GM18868 (cell line): ENCODE results near the gene CD244.
"Not testable (repeated sequence)": the region's sequence is repeated elsewhere in the genome, so short reads cannot be mapped to it uniquely, and the experiment has no call there.

Source experiments
- ATAC-seq: cut with Tn5 transposase; IDR thresholded peaks from one replicate; pipeline ENCODE4 v1.9.1; 2021; ENCODE audit warnings: mild to moderate bottlenecking, moderate library complexity; ENCODE audit not compliant: unreplicated experiment

Gene CD244

GRCh38 chr1:160879056-160879455 lies 16.4 kb upstream of the CD244 start:
- ATAC-seq: no peak

GRCh38 chr1:160877221-160877620 lies 14.5 kb upstream of the CD244 start:
- no peak for ATAC-seq

- no peak for ATAC-seq
These were observed 13.6 kb upstream of the CD244 start for GRCh38 chr1:160876311-160876710.

- not testable (repeated sequence) for ATAC-seq
These were observed 12.9 kb upstream of the CD244 start for GRCh38 chr1:160875591-160875990.

- peak; percentile 70 for ATAC-seq
These were observed 12.2 kb upstream of the CD244 start for GRCh38 chr1:160874935-160875334.

- ATAC-seq: no peak
These were observed 5.5 kb upstream of the CD244 start for GRCh38 chr1:160868141-160868540.

- not testable (repeated sequence) for ATAC-seq
These were observed 5.0 kb upstream of the CD244 start for GRCh38 chr1:160867651-160868050.

- no peak for ATAC-seq
These were observed 4.1 kb upstream of the CD244 start for GRCh38 chr1:160866695-160867260.

GRCh38 chr1:160866001-160866694 lies 3.5 kb upstream of the CD244 start:
- ATAC-seq: no peak

GRCh38 chr1:160865337-160865736 lies 2.6 kb upstream of the CD244 start:
- ATAC-seq: no peak

- ATAC-seq: no peak
These were observed 1.5 kb upstream of the CD244 start for GRCh38 chr1:160864173-160864572.

- ATAC-seq: no peak
These were observed 1.1 kb upstream of the CD244 start for GRCh38 chr1:160863774-160864131.

- ATAC-seq: no peak
These were observed 530 bp upstream of the CD244 start for GRCh38 chr1:160863061-160863773.

- no peak for ATAC-seq
These were observed 1.7 kb downstream of the CD244 start for GRCh38 chr1:160860840-160861505.

- ATAC-seq: no peak
These were observed 3.5 kb downstream of the CD244 start for GRCh38 chr1:160859166-160859565.

- no peak for ATAC-seq
These were observed 4.2 kb downstream of the CD244 start for GRCh38 chr1:160858507-160858906.

- ATAC-seq: no peak
These were observed 4.6 kb downstream of the CD244 start for GRCh38 chr1:160858097-160858496.

- ATAC-seq: no peak
These were observed 7.3 kb downstream of the CD244 start for GRCh38 chr1:160855181-160855981.

- no peak for ATAC-seq
These were observed 8.9 kb downstream of the CD244 start for GRCh38 chr1:160853754-160854153.

GRCh38 chr1:160853014-160853413 lies 9.7 kb downstream of the CD244 start:
- ATAC-seq: no peak

- ATAC-seq: no peak
These were observed 11.7 kb downstream of the CD244 start for GRCh38 chr1:160850993-160851392.
